Gastroesophageal sphincter (tissue), 4 donors: Measurements from ENCODE around the gene BEX5. TPM values are rescaled to one million over a fixed set of nuclear protein-coding genes. Genes with fewer than 3 reads are reported as not detected.

Source experiments
- ATAC-seq: fragments of 150-250 bp; one replicate; pipeline ENCODE4 v1.9.1; 2016; ENCODE audit warnings: mild to moderate bottlenecking, moderate library complexity
- H3K27ac ChIP-seq, 4 donors: fragments of 200-600 bp; sonication (generic) in 3 of 4; 1 replicate in 3 of 4; 2 replicates in 1 of 4; pipeline ENCODE4 v1.5.1; 2016 to 2019
- H3K27me3 ChIP-seq: fragments of 200-600 bp; sonication (generic); one replicate; pipeline ENCODE4 v1.5.1; 2019
- H3K36me3 ChIP-seq, 2 donors: fragments of 200-600 bp; sonication (generic); one replicate each; pipeline ENCODE4 v1.5.1; 2019; ENCODE audit warnings: control low read depth in 1 of 2
- H3K4me1 ChIP-seq, 3 donors: fragments of 200-600 bp; sonication (generic); 1 replicate in 2 of 3; 2 replicates in 1 of 3; pipeline ENCODE4 v1.5.1; 2016 to 2019; ENCODE audit warnings: control low read depth in 2 of 3
- H3K4me3 ChIP-seq, 2 donors: fragments of 200-600 bp; sonication (generic); one replicate each; pipeline ENCODE4 v1.5.1; 2019; ENCODE audit warnings: mild to moderate bottlenecking in 1 of 2, moderate library complexity in 1 of 2
- H3K9me3 ChIP-seq, 3 donors: fragments of 200-600 bp; sonication (generic); one replicate each; pipeline ENCODE4 v1.5.1; 2017 to 2019; ENCODE audit warnings: control low read depth in 2 of 3
- CTCF ChIP-seq, 4 experiments: fragments of 200-600 bp in 2 of 4; fragments of 450-650 bp in 2 of 4; sonication (generic) in 1 of 4; IDR thresholded peaks; one replicate each; pipeline ENCODE4 v1.5.1; 2017 to 2019; ENCODE audit warnings: antibody characterized with exemption in 4 of 4, mild to moderate bottlenecking in 2 of 4, moderate library complexity in 2 of 4
- EP300 ChIP-seq: sonication (generic); formaldehyde crosslinking; IDR thresholded peaks from one replicate; pipeline ENCODE4 v1.6.1; 2017; ENCODE audit warnings: antibody characterized with exemption, mild to moderate bottlenecking
- POLR2A ChIP-seq, 2 donors: fragments of 450-650 bp; IDR thresholded peaks; one replicate each; pipeline ENCODE4 v1.6.1; 2017; ENCODE audit warnings: antibody characterized with exemption in 2 of 2, mild to moderate bottlenecking in 2 of 2, moderate library complexity in 1 of 2
- POLR2AphosphoS5 ChIP-seq: sonication (generic); formaldehyde crosslinking; IDR thresholded peaks from one replicate; pipeline ENCODE4 v1.6.1; 2017; ENCODE audit warnings: antibody characterized with exemption
- WGBS, 2 donors: methylation state at CpG; one replicate each; pipeline ENCODE4 v1.1.5; 2018; ENCODE audit warnings: low coverage in 1 of 2; 5-methylcytosine and 5-hydroxymethylcytosine counted together
- total RNA-seq, 4 donors: library from RNA; depleted of rRNA; stranded (reverse); fragments of >200 nt; gene quantifications; one replicate each; pipeline ENCODE4 v1.1.0, GENCODE V29; 2016

Gene BEX5
- total RNA-seq, 4 donors from 2014 or later: 2.2 to 4.9 (median 4.8) TPM; not detected in 1

GRCh38 chrX:102115748-102116147 lies 40.0 kb downstream of the BEX5 start:
- ATAC-seq: no peak
- TF ChIP-seq EP300 (no peak), CTCF (IDR thresholded peaks at IDR 0.05) (no peak), POLR2AphosphoS5 (no peak), POLR2A (IDR thresholded peaks at IDR 0.05) (no peak)

GRCh38 chrX:102113367-102113766 lies 42.4 kb downstream of the BEX5 start:
- ATAC-seq: no peak
- WGBS, 2 donors: 89% methylated on average over 3 of the region's 4 CpGs; no CpG with 5 or more reads in 1 of the 2 donors
- H3K9me3 ChIP-seq: no peaks in the 10 kb centered on the region
- no peak overlapping the region for H3K27ac ChIP-seq
- no peaks in the 10 kb centered on the region for H3K27me3 ChIP-seq
- TF ChIP-seq EP300 (no peak), POLR2A (IDR thresholded peaks at IDR 0.05) (no peak), POLR2AphosphoS5 (no peak), CTCF (IDR thresholded peaks at IDR 0.05) (no peak)
- H3K4me1 ChIP-seq: no peaks in the 10 kb centered on the region
- H3K4me3 ChIP-seq: no peak overlapping the region
- H3K36me3 ChIP-seq: no peaks in the 10 kb centered on the region

More at GRCh38 chrX:102115748-102116147, 40.0 kb downstream of the BEX5 start:
- Histone ChIP-seq H3K27ac (no peak overlapping the region), H3K36me3 (no peaks in the 10 kb centered on the region), H3K9me3 (no peaks in the 10 kb centered on the region), H3K27me3 (no peaks in the 10 kb centered on the region), H3K4me3 (no peak overlapping the region), H3K4me1 (no peaks in the 10 kb centered on the region)
- WGBS, 2 donors: no CpG with 5 or more reads among the region's 2 CpGs

Other genes starting within 250 kb of the BEX5 start
- 10 to 100 TPM in 1 of 4 donors, 1 to 10 TPM in 3; 3.5 to 11.1 (median 5.9) TPM for gene ZMAT1, start 223.9 kb downstream of the BEX5 start, total RNA-seq
- 10 to 100 TPM; 25.3 to 40.4 (median 34.4) TPM for gene TCEAL2, start 30.3 kb downstream of the BEX5 start, total RNA-seq
- 1 to 10 TPM in 1 of 4 donors, under 1 TPM in 1, not detected in 2; 0.39 to 1.3 TPM for gene TCEAL6, start 13.5 kb downstream of the BEX5 start, total RNA-seq
- gene TCP11X1, start 59.3 kb upstream of the BEX5 start, total RNA-seq: not detected
- not detected for gene NXF2, start 91.2 kb upstream of the BEX5 start, total RNA-seq